Measurements from ENCODE around the gene ZNF490.

The ZNF490 gene

DNA sequence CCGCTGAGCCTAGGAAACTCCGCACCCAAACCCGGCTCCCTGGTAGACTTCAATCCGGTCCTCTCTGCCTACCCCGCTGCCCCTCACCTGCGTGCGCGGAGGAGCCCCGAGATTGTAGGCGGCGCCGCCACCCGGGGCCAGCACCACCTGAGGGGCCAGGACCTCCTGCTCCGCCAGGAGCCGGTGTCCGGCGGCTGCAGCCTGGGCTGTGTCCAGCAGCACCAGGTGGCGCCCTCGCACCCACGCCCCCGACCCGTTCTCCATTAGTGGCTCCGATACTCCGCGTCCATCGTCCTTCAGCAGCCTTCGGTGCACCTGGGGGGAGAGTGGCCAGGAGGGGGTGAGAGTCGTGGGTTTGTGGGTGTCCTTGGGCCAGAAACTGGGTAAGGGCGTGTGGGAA lies 37.5 kb upstream of the ZNF490 start:
- H3K36me3 ChIP-seq (ENCODE audit: insufficient read depth, low read length): peaks cover 38% of the 10 kb centered on the region
- H3K4me1 ChIP-seq (ENCODE audit: insufficient read depth, low read length, severe bottlenecking): no peaks in the 10 kb centered on the region
- no peaks in the 10 kb centered on the region for H3F3A ChIP-seq (ENCODE audit: insufficient read depth, low read length)
- TF ChIP-seq, protein P1, sequence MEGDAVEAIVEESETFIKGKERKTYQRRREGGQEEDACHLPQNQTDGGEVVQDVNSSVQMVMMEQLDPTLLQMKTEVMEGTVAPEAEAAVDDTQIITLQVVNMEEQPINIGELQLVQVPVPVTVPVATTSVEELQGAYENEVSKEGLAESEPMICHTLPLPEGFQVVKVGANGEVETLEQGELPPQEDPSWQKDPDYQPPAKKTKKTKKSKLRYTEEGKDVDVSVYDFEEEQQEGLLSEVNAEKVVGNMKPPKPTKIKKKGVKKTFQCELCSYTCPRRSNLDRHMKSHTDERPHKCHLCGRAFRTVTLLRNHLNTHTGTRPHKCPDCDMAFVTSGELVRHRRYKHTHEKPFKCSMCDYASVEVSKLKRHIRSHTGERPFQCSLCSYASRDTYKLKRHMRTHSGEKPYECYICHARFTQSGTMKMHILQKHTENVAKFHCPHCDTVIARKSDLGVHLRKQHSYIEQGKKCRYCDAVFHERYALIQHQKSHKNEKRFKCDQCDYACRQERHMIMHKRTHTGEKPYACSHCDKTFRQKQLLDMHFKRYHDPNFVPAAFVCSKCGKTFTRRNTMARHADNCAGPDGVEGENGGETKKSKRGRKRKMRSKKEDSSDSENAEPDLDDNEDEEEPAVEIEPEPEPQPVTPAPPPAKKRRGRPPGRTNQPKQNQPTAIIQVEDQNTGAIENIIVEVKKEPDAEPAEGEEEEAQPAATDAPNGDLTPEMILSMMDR (IDR thresholded peaks at IDR 0.05; ENCODE audit: low read length): no peak
- no peak for TF ChIP-seq EZH2 (IDR thresholded peaks at IDR 0.05; ENCODE audit: borderline replicate concordance, low read length)
- H3K9me3 ChIP-seq (ENCODE audit: low read length): no peaks in the 10 kb centered on the region
- H3K4me2 ChIP-seq (ENCODE audit: low read length): no peak overlapping the region
- no peak overlapping the region for H3K27ac ChIP-seq (ENCODE audit: low read depth, low read length, poor library complexity, severe bottlenecking)
- H3K9me2 ChIP-seq (ENCODE audit: low read depth, low read length): no peaks in the 10 kb centered on the region
- H3K27me3 ChIP-seq (ENCODE audit: insufficient read depth, low read length): no peaks in the 10 kb centered on the region
- H3K79me2 ChIP-seq (ENCODE audit: insufficient read depth, low read length): no peaks in the 10 kb centered on the region
- H2AFZ ChIP-seq (ENCODE audit: low read length): no peak overlapping the region
- no peak overlapping the region for H3K9ac ChIP-seq (ENCODE audit: low read length)
- H4K20me1 ChIP-seq (ENCODE audit: insufficient read depth, low read length): no peaks in the 10 kb centered on the region
- no peak overlapping the region for H3K4me3 ChIP-seq (ENCODE audit: low read depth, low read length, poor library complexity, severe bottlenecking)

GRCh38 chr19:12647490-12648071 lies 37.0 kb upstream of the ZNF490 start:
- no peak overlapping the region for H3K27ac ChIP-seq (ENCODE audit: low read depth, low read length, poor library complexity, severe bottlenecking)
- no peaks in the 10 kb centered on the region for H3K4me1 ChIP-seq (ENCODE audit: insufficient read depth, low read length, severe bottlenecking)
- H3K79me2 ChIP-seq (ENCODE audit: insufficient read depth, low read length): no peaks in the 10 kb centered on the region
- H4K20me1 ChIP-seq (ENCODE audit: insufficient read depth, low read length): no peaks in the 10 kb centered on the region
- no peaks in the 10 kb centered on the region for H3K9me2 ChIP-seq (ENCODE audit: low read depth, low read length)
- no peak overlapping the region for H2AFZ ChIP-seq (ENCODE audit: low read length)
- no peak overlapping the region for H3K4me2 ChIP-seq (ENCODE audit: low read length)
- H3K4me3 ChIP-seq (ENCODE audit: low read depth, low read length, poor library complexity, severe bottlenecking): no peak overlapping the region
- H3K36me3 ChIP-seq (ENCODE audit: insufficient read depth, low read length): peaks cover 38% of the 10 kb centered on the region
- H3K9me3 ChIP-seq (ENCODE audit: low read length): no peaks in the 10 kb centered on the region
- no peak overlapping the region for H3K9ac ChIP-seq (ENCODE audit: low read length)
- TF ChIP-seq, protein P1 (IDR thresholded peaks at IDR 0.05; ENCODE audit: low read length): no peak
- TF ChIP-seq EZH2 (IDR thresholded peaks at IDR 0.05; ENCODE audit: borderline replicate concordance, low read length): no peak
- no peaks in the 10 kb centered on the region for H3K27me3 ChIP-seq (ENCODE audit: insufficient read depth, low read length)
- no peaks in the 10 kb centered on the region for H3F3A ChIP-seq (ENCODE audit: insufficient read depth, low read length)

DNA sequence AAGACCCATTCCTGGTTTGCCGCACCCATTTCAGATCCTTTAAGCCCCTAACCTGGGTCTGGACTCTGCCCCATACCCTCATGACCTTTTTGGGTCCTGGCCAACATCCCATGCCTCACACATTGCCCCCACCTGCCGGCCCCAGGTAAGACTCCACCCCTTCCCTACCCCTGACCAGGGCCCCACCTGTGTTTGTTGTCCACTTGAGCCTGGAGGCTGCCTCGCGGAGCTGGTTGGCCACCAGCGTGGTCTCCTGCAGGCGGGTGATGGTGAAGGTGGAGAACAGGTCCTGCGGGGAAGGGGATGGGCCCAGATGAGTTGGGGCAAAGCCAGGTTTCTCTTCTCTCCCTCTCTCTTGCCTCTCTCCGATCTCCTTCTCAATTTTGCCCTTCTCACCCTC lies 36.4 kb upstream of the ZNF490 start:
- Histone ChIP-seq H3K36me3 (ENCODE audit: insufficient read depth, low read length) (peaks cover 35% of the 10 kb centered on the region), H3K79me2 (ENCODE audit: insufficient read depth, low read length) (no peaks in the 10 kb centered on the region), H2AFZ (ENCODE audit: low read length) (no peak overlapping the region), H3K9me2 (ENCODE audit: low read depth, low read length) (no peaks in the 10 kb centered on the region), H3K27ac (ENCODE audit: low read depth, low read length, poor library complexity, severe bottlenecking) (no peak overlapping the region), H3K9me3 (ENCODE audit: low read length) (no peaks in the 10 kb centered on the region), H3K27me3 (ENCODE audit: insufficient read depth, low read length) (no peaks in the 10 kb centered on the region), H3K4me3 (ENCODE audit: low read depth, low read length, poor library complexity, severe bottlenecking) (no peak overlapping the region), H3K4me2 (ENCODE audit: low read length) (no peak overlapping the region), H3F3A (ENCODE audit: insufficient read depth, low read length) (no peaks in the 10 kb centered on the region), H4K20me1 (ENCODE audit: insufficient read depth, low read length) (no peaks in the 10 kb centered on the region), H3K4me1 (ENCODE audit: insufficient read depth, low read length, severe bottlenecking) (no peaks in the 10 kb centered on the region), H3K9ac (ENCODE audit: low read length) (no peak overlapping the region)
- no peak for TF ChIP-seq EZH2 (IDR thresholded peaks at IDR 0.05; ENCODE audit: borderline replicate concordance, low read length)
- TF ChIP-seq, protein P1 (IDR thresholded peaks at IDR 0.05; ENCODE audit: low read length): no peak
